Naive thymus-derived CD8-positive, alpha-beta T cell (primary cell): Measurements from ENCODE around the gene MCM6. TPM values are rescaled to one million over a fixed set of nuclear protein-coding genes. Genes with fewer than 3 reads are reported as not detected.

Source experiments
- ATAC-seq, 2 donors: fragments of 150-1000 bp; cut with Tn5 transposase in 1 of 2; sonication (Bioruptor Pico), chemical (Tn5 transposase) in 1 of 2; 1 replicate in 1 of 2; 2 replicates in 1 of 2; pipeline ENCODE4 v1.10.0; 2021; ENCODE audit warnings: mild to moderate bottlenecking in 2 of 2, moderate library complexity in 2 of 2
- POLR2A ChIA-PET: fragments of 350-600 bp; sonication (Branson Sonifier 250); formaldehyde crosslinking; loops from one replicate; lab custom pipeline; 2021; ENCODE audit warnings: antibody characterized with exemption; lab: Charles Lee
- DNase-seq, 10 donors: peaks; one replicate each; pipeline versions ENCODE4 v3.0.0 to v3.0.0-alpha.2; 2020 to 2022
- H3K27ac Mint-ChIP-seq, 10 donors: one replicate each; pipeline ENCODE4 v1.8.0; 2020 to 2022; ENCODE audit warnings: mild to moderate bottlenecking in 10 of 10, mixed read lengths in 10 of 10, moderate library complexity in 4 of 10, inconsistent platforms in 1 of 10
- H3K27me3 Mint-ChIP-seq, 5 donors: one replicate each; pipeline ENCODE4 v1.8.0; 2021 to 2022; ENCODE audit warnings: mixed read lengths in 5 of 5
- H3K36me3 Mint-ChIP-seq, 3 donors: one replicate each; pipeline ENCODE4 v1.8.0; 2020 to 2022; ENCODE audit warnings: mixed read lengths in 3 of 3, mild to moderate bottlenecking in 2 of 3, inconsistent platforms in 1 of 3
- H3K4me1 Mint-ChIP-seq, 4 donors: one replicate each; pipeline ENCODE4 v1.8.0; 2021 to 2022; ENCODE audit warnings: mixed read lengths in 4 of 4
- H3K4me3 Mint-ChIP-seq, 10 donors: one replicate each; pipeline ENCODE4 v1.8.0; 2020 to 2022; ENCODE audit warnings: mild to moderate bottlenecking in 10 of 10, mixed read lengths in 10 of 10, moderate library complexity in 6 of 10, inconsistent platforms in 1 of 10
- H3K9me3 Mint-ChIP-seq, 9 donors: one replicate each; pipeline ENCODE4 v1.8.0; 2020 to 2022; ENCODE audit warnings: mixed read lengths in 9 of 9, mild to moderate bottlenecking in 3 of 9, inconsistent platforms in 1 of 9, moderate library complexity in 1 of 9
- polyA plus RNA-seq, 3 donors: library from polyadenylated mRNA; unstranded; fragments of 300-500 nt; fragmentation: Illumina TruSeq; gene quantifications; one replicate each; pipeline ENCODE4 v1.2.3, GENCODE V29; 2021
- total RNA-seq, 8 experiments: library from RNA in 2 of 8; stranded (reverse) in 2 of 8; gene quantifications; one replicate each; pipeline ENCODE4 v1.2.3 and lab custom pipeline; 2021 to 2026

MCM6 gene
- total RNA-seq (10 to 100 TPM; 26.3 to 29.6 TPM), polyA plus RNA-seq (10 to 100 TPM; 19.2 to 24.3 (median 20.4) TPM), total RNA-seq (lab: John Stamatoyannopoulos, UW) (38.0 to 228 (median 85.2) reads per million in 6 experiments)

- Mint-ChIP-seq H3K27ac (peak within 1 kb of the TSS; percentile 84 to 99 (median 98)), H3K4me3 (peak within 1 kb of the TSS; percentile 88 to 97 (median 94)), H3K27me3 (peaks cover 0 to 1% (median 0%) of the 10 kb centered on the region in 5 donors), H3K36me3 (peaks cover 0 to 27% (median 4%) of the 10 kb centered on the region in 3 donors), H3K4me1 (peaks cover 25 to 42% (median 38%) of the 10 kb centered on the region in 4 donors), H3K9me3 (no peaks in the 10 kb centered on the region)
- ATAC-seq (peak; percentile 89 to 91), DNase-seq (peak; percentile 94 to 99 (median 97))
- POLR2A ChIA-PET: interaction anchor here (0.6 to 2.1 kb wide), 9 partner anchors 10 to 958 kb away, joined by 3 to 9 read pairs (median 4); partner anchors contain the start of genes CCNT2, R3HDM1, UBXN4 and ZRANB3
These were observed at the start of gene MCM6 for GRCh38 chr2:135876066-135876711. TSS of gene MCM6 (minus strand) at chr2:135876443. CDS start at chr2:135876365, 78 bp downstream.

DNA sequence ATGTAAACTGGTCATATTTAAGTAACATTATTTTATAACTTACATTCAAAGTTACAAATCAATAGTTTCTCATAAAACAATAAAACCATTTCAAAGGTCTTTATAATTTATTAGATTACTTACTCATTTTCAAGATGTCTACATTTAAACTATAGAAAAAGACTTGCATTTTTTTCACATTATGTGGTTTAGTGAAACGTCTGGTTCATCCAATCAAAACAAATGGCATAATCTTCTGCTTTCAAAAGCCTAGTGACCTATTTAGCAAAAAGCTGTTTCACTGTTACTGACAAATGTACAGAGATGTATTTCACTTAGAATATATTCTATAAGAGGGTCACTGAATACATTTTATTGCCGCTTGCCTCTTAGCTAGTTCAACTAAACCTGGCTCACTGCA lies 49.3 kb upstream of the MCM6 start:
- Mint-ChIP-seq H3K4me1 (peaks cover 0 to 6% (median under 1%) of the 10 kb centered on the region in 4 donors), H3K4me3 (no peak overlapping the region), H3K36me3 (peaks cover 0 to 62% (median 2%) of the 10 kb centered on the region in 3 donors), H3K27me3 (no peaks in the 10 kb centered on the region), H3K27ac (peak overlapping the region in 1 of 10 donors; percentile 55), H3K9me3 (no peaks in the 10 kb centered on the region)
- DNase-seq: no peak
- ATAC-seq: no peak
- POLR2A ChIA-PET: no interaction called here

GRCh38 chr2:135916207-135916606 lies 40.0 kb upstream of the MCM6 start:
- peak overlapping the region in 8 of 10 donors; percentile 43 to 80 (median 54) for H3K27ac Mint-ChIP-seq
- POLR2A ChIA-PET: interaction anchor here (1.5 kb wide), 1 partner anchor 469 kb away, joined by 6 read pairs; no protein-coding TSS in a partner anchor
- ATAC-seq: peak; percentile 64 to 70

GRCh38 chr2:135914485-135914884 lies 38.2 kb upstream of the MCM6 start:
- POLR2A ChIA-PET: interaction anchor here (0.6 to 2.0 kb wide), 3 partner anchors 70 to 470 kb away, joined by 3 to 6 read pairs (median 5); no protein-coding TSS in a partner anchor
- Mint-ChIP-seq H3K9me3 (no peaks in the 10 kb centered on the region), H3K27ac (peak overlapping the region in 2 of 10 donors; percentile 17 to 33), H3K4me3 (no peak overlapping the region), H3K36me3 (peaks cover 0 to 36% (median 12%) of the 10 kb centered on the region in 3 donors), H3K27me3 (no peaks in the 10 kb centered on the region), H3K4me1 (peaks cover 0 to 7% (median 2%) of the 10 kb centered on the region in 4 donors)
- no peak for DNase-seq
- ATAC-seq: no peak

More at GRCh38 chr2:135916207-135916606, 40.0 kb upstream of the MCM6 start:
- Mint-ChIP-seq H3K27me3 (no peaks in the 10 kb centered on the region), H3K36me3 (peaks cover 0 to 30% (median 3%) of the 10 kb centered on the region in 3 donors), H3K9me3 (no peaks in the 10 kb centered on the region), H3K4me3 (no peak overlapping the region), H3K4me1 (peaks cover 0 to 7% (median 2%) of the 10 kb centered on the region in 4 donors)
- DNase-seq: peak in 5 of 10 donors; percentile 3 to 62 (median 59)

- ATAC-seq (peak; percentile 39 to 56), DNase-seq (peak in 9 of 10 donors; percentile 6 to 74 (median 52))
- no peaks in the 10 kb centered on the region for H3K27me3 Mint-ChIP-seq
- H3K4me3 Mint-ChIP-seq: no peak overlapping the region
- peaks cover 0 to 7% (median 2%) of the 10 kb centered on the region in 4 donors for H3K4me1 Mint-ChIP-seq
- POLR2A ChIA-PET: interaction anchor here (0.6 to 2.0 kb wide), 4 partner anchors 71 to 471 kb away, joined by 3 to 6 read pairs (median 5); no protein-coding TSS in a partner anchor
- no peaks in the 10 kb centered on the region for H3K9me3 Mint-ChIP-seq
- H3K27ac Mint-ChIP-seq: peak overlapping the region in 8 of 10 donors; percentile 9 to 90 (median 33)
- peaks cover 0 to 40% (median 15%) of the 10 kb centered on the region in 3 donors for H3K36me3 Mint-ChIP-seq
These were observed 37.6 kb upstream of the MCM6 start for GRCh38 chr2:135913727-135914365.

DNA sequence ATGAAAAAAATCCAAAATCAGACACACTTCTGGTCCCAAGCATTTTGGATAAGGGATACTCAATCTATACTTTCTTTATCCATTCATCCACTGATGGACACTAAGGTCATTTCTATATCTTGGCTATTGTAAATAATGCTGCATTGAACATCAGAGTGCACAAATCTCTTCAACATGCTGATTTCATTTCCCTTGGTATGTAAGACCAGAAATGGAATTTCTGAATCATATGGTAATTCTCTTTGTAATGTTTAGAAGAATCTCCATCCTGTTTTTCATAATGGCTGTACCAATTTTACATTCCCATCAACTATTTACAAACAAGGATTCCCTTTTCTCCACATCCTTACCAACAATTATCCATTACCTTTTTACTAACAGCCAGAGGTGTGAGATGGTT lies 33.7 kb upstream of the MCM6 start:
- no peaks in the 10 kb centered on the region for H3K27me3 Mint-ChIP-seq
- H3K9me3 Mint-ChIP-seq: no peaks in the 10 kb centered on the region
- H3K27ac Mint-ChIP-seq: peak overlapping the region in 1 of 10 donors; percentile 27
- no peak for DNase-seq
- H3K4me1 Mint-ChIP-seq: peaks cover 0 to 3% (median 0%) of the 10 kb centered on the region in 4 donors
- ATAC-seq: no peak
- H3K36me3 Mint-ChIP-seq: peaks cover 0 to 68% (median 21%) of the 10 kb centered on the region in 3 donors
- POLR2A ChIA-PET: no interaction called here
- H3K4me3 Mint-ChIP-seq: no peak overlapping the region

GRCh38 chr2:135905679-135906078 lies 29.4 kb upstream of the MCM6 start:
- ATAC-seq (no peak), DNase-seq (no peak)
- Mint-ChIP-seq H3K27ac (no peak overlapping the region), H3K4me3 (no peak overlapping the region), H3K9me3 (no peaks in the 10 kb centered on the region), H3K4me1 (no peaks in the 10 kb centered on the region), H3K27me3 (no peaks in the 10 kb centered on the region), H3K36me3 (peaks cover 0 to 74% (median 18%) of the 10 kb centered on the region in 3 donors)
- POLR2A ChIA-PET: no interaction called here

- Mint-ChIP-seq H3K27ac (peak overlapping the region in 2 of 10 donors; percentile 64 to 74), H3K4me3 (no peak overlapping the region), H3K36me3 (peaks cover 0 to 65% (median 9%) of the 10 kb centered on the region in 3 donors), H3K4me1 (no peaks in the 10 kb centered on the region), H3K27me3 (no peaks in the 10 kb centered on the region), H3K9me3 (no peaks in the 10 kb centered on the region)
- ATAC-seq (no peak), DNase-seq (no peak)
- POLR2A ChIA-PET: interaction anchor here (0.9 kb wide), 1 partner anchor 467 kb away, joined by 3 read pairs; no protein-coding TSS in a partner anchor
These were observed 28.2 kb upstream of the MCM6 start for GRCh38 chr2:135904341-135904989.

- ATAC-seq: no peak
- Mint-ChIP-seq H3K27me3 (no peaks in the 10 kb centered on the region), H3K36me3 (peaks cover 0 to 58% (median 6%) of the 10 kb centered on the region in 3 donors), H3K9me3 (no peaks in the 10 kb centered on the region), H3K4me1 (peaks cover 0 to 2% (median 0%) of the 10 kb centered on the region in 4 donors), H3K4me3 (no peak overlapping the region), H3K27ac (peak overlapping the region in 2 of 10 donors; percentile 34 to 45)
- POLR2A ChIA-PET: no interaction called here
- DNase-seq: no peak
These were observed 27.4 kb upstream of the MCM6 start for GRCh38 chr2:135903650-135904049.

GRCh38 chr2:135899567-135899966 lies 23.3 kb upstream of the MCM6 start:
- no peak overlapping the region for H3K27ac Mint-ChIP-seq
- no peaks in the 10 kb centered on the region for H3K9me3 Mint-ChIP-seq
- H3K27me3 Mint-ChIP-seq: no peaks in the 10 kb centered on the region
- no peak for DNase-seq
- H3K4me3 Mint-ChIP-seq: no peak overlapping the region
- peaks cover 0 to 2% (median 0%) of the 10 kb centered on the region in 4 donors for H3K4me1 Mint-ChIP-seq
- peaks cover 0 to 26% (median 2%) of the 10 kb centered on the region in 3 donors for H3K36me3 Mint-ChIP-seq
- POLR2A ChIA-PET: no interaction called here
- no peak for ATAC-seq

DNA sequence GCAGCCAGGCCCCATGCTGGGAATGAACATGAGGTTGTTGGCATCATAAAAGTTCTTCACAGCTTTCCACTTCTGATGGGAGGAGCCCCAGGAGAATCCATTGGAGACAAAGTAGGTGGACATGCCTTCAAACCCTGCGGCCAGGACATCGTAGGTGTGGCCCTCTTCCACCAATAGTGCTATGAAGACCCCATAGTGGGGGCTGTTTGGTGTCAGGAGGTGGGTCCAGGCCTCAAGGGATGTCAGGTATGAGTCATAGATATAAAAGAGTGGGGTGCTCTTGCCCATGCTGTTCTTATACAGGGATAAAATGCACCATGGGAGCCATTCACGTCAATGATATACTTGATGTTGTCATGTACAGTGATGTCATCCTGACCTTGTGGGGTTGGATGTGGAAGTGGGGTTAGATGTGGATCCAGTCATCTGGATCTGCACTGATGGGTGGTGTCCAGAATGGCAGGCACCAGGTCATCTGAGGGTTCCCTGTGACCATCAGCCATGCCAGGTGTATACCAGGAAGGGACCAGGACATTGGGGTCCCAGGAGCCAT lies 22.1 kb upstream of the MCM6 start:
- POLR2A ChIA-PET: interaction anchor here (0.6 kb wide), 1 partner anchor 113 kb away, joined by 6 read pairs; no protein-coding TSS in a partner anchor
- no peaks in the 10 kb centered on the region for H3K27me3 Mint-ChIP-seq

More for the DNA sequence above, 22.1 kb upstream of the MCM6 start:
- ATAC-seq (no peak), DNase-seq (no peak)
- Mint-ChIP-seq H3K27ac (no peak overlapping the region), H3K4me1 (peaks cover 0 to 2% (median 0%) of the 10 kb centered on the region in 4 donors), H3K4me3 (no peak overlapping the region), H3K9me3 (no peaks in the 10 kb centered on the region), H3K36me3 (peaks cover 0 to 17% (median 2%) of the 10 kb centered on the region in 3 donors)
